Skin epidermis (tissue), 12 donors: ENCODE measurements around the gene PGAM1.
"Not testable (repeated sequence)": the region's sequence is repeated elsewhere in the genome, so short reads cannot be mapped to it uniquely, and the experiment has no call there.

Source experiments
- H3K27ac ChIP-seq, 21 experiments: fragments of 200-600 bp; sonication (generic) in 11 of 21; one replicate each; pipeline ENCODE4 v1.5.0; 2020; ENCODE audit warnings: mild to moderate bottlenecking in 3 of 21, inconsistent platforms in 2 of 21, moderate library complexity in 2 of 21
- H3K4me3 ChIP-seq, 7 experiments: fragments of 200-600 bp; sonication (generic) in 2 of 7; one replicate each; pipeline ENCODE4 v1.5.0; 2020; ENCODE audit warnings: inconsistent platforms in 2 of 7, mild to moderate bottlenecking in 2 of 7, moderate library complexity in 1 of 7

PGAM1 gene

DNA sequence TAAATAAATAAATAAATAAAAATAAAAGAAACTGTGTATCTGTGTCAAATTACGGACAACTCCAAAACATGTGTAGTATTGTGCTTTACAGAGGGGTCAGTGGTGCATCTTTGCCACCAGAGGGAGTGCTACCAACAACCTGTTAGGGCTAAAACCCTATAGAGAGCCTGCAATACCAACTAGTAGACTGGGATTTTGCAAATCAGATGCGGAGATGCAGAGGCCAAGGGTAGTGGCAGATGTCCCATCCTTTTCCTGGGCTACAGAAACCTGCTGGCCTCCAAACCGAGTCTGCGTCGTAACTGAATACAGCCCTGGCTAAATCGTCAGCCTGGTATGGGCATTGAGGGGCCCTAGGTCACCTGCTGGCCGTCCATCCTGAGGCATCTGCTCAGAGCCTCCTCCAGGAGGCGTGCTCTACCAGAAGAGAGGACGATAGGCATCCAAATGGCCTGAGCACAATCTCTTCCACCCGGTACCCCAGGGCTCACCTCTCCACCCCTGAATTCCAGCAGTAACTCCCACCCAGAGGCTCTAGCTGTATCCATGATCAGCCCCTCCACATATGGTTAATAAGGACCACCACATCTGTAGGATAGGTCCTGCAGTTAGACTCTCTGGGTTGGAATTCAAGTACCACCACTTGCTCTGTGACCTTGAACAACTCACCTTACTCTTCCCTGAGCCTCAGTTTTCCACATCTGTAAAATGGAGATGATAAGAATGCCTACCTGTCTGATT, 18.6 kb upstream of the PGAM1 start:
- no peak overlapping the region for H3K4me3 ChIP-seq
- peak overlapping the region in 13 of 21 experiments; percentile 24 to 75 (median 50) for H3K27ac ChIP-seq

DNA sequence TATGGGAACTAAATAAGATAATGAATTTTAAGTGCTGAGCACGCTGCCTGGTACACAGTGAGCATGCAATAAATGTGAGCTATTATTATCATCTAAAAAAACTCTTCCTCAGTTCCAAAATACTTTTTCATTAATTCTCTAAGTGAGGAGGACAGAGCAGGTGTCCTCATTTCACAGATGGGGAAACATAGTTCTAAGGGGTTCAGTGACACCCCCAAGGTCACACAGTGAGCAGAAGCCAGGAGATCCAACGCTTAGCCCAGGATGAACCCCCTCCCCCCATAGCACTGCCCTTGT, 18.1 kb upstream of the PGAM1 start:
- H3K4me3 ChIP-seq = no peak overlapping the region
- peak overlapping the region in 16 of 21 experiments; percentile 27 to 75 (median 59) for H3K27ac ChIP-seq

DNA sequence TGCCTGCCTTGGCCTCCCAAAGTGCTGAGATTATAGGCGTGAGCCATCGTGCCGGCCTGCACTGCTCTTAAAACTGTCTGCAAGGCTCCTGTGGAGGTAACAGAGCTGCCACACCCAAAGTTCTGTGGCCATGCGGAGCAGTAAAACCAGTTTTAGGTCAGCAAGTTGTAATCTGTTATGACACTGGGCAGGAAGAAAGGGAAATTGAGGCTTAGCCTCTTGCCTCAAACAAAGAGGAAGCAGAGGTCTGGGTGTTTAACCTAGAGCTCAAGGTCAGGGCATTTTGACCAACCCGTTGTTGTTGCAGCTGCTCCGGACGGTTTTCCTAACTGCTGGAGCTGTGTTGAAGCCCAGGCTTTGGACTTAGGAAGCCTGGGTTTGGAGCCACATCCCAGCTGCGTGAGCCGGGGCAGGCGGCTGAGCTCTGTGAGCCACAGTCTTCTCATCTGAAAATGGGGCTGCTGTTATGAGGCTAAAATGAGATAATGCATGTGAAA, 17.4 kb upstream of the PGAM1 start:
- H3K27ac ChIP-seq = peak overlapping the region in 17 of 21 experiments; percentile 3 to 75 (median 55)
- no peak overlapping the region for H3K4me3 ChIP-seq

DNA sequence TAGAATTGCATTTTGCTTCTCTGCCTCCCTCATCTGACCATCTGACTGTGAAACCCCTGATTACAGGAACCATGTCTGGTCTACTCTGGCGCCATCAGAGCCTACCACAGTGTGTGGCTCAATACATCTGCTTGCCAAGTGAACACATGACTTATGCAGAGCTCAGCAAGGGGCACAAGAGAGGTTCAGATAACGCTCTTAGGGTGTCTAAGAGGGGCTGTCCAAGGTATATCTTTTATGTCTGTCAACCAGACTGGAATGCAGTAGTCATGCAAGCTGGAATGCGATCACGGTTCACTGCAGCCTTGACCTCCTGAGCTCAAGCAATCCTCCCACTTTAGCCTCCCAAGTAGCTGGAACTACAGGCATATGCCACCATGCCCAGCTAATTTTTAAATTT, 14.6 kb upstream of the PGAM1 start:
- Histone ChIP-seq H3K27ac (peak overlapping the region in 1 of 21 experiments; percentile 35), H3K4me3 (no peak overlapping the region)

DNA sequence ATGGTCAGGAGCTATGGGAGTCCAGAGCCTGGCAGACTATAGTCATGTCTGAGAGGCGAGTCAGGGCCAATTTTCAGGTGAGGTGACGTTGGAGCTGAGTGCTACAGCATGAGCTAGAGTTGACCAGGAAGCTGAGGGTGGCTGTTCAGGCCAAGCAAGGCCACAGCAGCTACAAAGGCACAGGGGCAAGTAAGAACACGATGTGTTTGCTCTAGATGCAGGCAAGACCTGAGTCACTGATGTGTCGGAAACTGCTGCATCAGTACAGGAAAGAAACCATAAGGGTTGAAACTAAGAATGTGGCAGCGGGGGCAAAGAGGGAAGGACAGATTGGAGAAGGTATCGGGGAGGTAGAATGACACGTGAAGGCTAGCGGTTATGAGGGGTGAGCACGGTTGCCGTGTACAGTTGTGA, 13.1 kb upstream of the PGAM1 start:
- peak overlapping the region in 18 of 21 experiments; percentile 22 to 79 (median 67) for H3K27ac ChIP-seq
- H3K4me3 ChIP-seq = no peak overlapping the region

DNA sequence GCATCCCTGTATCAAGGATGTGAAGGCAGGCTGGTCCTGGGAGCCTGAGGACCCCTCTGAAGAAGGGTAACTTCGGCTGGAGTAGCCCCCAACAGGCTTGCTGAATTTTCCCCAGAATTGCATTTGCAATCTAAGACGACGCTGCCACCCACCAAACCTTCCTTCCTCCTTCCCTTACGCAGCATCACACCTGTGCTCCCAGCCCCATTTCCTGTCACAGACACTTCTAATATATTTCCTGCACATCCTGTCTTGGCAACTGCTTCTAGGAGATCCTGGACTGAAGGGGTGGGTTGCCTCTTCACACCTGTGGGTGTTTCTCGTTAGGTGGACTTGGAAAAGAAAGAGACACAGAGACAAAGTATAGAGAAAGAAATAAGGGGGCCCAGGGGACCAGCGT, 9.4 kb upstream of the PGAM1 start:
- H3K27ac ChIP-seq = peak overlapping the region in 2 of 21 experiments; percentile 17 to 38
- H3K4me3 ChIP-seq = no peak overlapping the region

DNA sequence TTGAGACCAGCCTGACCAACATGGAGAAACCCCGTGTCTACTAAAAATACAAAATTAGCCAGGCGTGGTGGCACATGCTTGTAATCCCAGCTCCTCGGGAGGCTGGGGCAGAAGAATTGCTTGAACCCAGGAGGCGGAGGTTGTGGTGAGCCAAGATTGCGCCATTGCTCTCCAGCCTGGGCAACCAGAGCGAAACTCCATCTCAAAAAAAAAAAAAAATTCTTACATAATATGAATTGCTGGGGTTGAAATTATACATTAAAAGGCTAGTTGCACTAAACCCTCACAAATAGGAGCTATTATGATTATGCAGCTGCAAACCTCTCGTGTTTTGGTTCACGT, 2.3 kb upstream of the PGAM1 start:
- H3K4me3 ChIP-seq = not testable (repeated sequence)
- peak overlapping the region in 16 of 21 experiments; percentile 17 to 94 (median 74) for H3K27ac ChIP-seq

DNA sequence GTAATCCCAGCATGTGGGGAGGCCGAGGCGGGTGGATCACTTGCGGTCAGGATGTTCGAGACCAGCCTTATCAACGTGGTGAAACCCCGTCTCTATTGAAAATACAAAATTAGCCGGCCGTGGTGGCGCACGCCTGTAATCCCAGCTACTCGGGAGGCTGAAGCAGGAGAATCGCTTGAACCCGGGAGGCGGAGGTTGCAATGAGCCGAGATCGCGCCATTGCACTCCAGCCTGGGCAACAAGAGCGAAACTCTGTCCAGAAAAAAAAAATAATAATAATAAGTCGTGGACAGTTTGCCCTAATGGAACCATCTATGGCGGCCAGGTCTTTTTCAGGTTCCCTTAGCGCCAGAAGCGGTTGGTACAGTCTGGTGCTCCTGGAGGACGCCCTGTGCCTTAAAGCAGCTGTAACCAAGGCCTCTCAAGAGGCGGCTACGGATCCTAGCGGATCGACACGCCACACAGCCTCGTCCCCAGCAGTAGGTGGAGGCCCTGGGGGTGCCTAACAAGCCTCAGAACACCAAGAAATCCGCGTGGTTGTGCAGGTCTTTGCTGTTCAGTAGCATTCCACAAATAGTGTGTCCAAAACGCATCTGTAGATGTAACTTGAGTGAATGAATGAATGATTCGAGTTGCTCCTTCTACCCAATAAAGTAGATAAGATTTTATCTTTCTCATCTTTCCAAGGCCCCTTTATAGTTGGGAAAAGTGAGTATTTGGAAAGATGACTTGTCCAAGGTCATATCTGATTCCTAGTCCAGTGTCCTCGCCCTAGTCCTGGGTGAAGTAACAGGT, 982 bp downstream of the PGAM1 start:
- H3K27ac ChIP-seq = peak overlapping the region; percentile 50 to 97 (median 93)

DNA sequence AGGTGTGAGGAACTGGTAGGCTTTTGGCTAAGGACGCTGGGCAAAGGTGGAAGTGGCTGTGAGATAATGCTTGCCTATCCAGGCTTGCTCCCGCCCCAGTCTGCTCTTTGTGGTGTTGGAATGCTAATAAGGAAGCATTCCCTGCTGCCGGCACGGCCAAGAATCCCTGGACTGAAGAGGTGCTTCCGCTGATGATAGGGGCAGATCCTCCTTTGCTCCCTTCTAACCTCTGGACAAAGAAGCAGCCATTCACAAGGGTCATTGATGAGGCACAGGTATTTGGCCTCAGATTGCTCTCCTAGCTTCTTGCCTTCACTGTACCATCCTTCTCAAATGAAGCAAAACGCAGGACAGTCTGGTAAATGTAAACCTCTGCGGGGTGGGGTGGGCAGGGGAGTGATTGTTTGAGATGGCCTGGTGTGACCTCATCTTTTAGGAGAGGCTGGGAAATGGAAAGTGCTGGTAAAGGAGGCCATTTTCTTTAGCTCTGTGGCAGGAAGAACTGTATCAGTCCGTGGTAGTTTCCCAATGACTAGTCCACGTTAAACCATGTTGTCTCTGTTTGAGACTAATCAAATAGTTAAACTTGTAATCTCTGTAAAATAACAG, 1.7 kb downstream of the PGAM1 start:
- Histone ChIP-seq H3K27ac (peak overlapping the region in 20 of 21 experiments; percentile 64 to 97 (median 94)), H3K4me3 (peak overlapping the region; percentile 48 to 94 (median 73))

More for the DNA sequence above, 982 bp downstream of the PGAM1 start:
- peak overlapping the region; percentile 48 to 94 (median 73) for H3K4me3 ChIP-seq

DNA sequence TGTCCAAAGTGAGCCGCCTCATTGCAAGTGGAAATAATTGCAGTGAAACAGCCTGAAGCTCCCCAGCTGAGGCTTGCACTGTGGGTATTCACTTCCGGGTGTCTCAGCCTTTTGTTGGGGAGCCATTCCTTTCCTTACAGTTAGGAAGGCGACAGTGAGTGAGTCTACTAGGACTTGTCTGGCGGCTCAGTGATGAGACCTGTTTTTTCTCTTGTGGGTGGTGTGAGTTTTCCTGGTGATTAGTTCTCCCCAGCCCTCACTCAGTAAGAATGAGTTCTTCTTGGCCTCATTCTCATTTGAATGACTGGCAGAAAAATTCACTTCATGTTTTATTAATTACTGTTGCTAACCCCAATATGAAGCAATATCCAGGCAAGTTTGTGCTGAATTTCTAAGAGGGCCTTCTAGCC, 2.6 kb downstream of the PGAM1 start:
- peak overlapping the region in 19 of 21 experiments; percentile 0 to 97 (median 93) for H3K27ac ChIP-seq

DNA sequence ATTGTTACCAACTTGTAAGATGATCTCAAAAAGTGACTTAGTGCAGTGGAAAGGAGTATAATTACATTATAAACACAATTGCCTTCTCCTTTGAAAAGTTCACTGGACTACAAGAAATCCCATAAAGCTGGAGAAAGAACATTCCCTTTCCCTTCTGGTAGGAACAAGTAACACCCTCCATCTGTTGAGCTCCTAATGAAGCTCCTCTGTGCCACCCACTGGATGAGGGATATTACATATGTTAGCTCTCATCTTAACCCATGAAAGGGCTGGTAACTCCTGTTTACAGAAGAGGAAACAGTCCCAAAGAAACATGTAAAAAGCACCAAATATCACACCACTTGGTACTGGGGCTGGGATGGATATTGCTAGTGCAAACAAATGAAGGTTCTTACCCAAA, 8.1 kb downstream of the PGAM1 start:
- no peak overlapping the region for H3K27ac ChIP-seq
- no peak overlapping the region for H3K4me3 ChIP-seq

More for the DNA sequence above, 2.6 kb downstream of the PGAM1 start:
- peak overlapping the region in 6 of 7 experiments; percentile 5 to 94 (median 76) for H3K4me3 ChIP-seq

DNA sequence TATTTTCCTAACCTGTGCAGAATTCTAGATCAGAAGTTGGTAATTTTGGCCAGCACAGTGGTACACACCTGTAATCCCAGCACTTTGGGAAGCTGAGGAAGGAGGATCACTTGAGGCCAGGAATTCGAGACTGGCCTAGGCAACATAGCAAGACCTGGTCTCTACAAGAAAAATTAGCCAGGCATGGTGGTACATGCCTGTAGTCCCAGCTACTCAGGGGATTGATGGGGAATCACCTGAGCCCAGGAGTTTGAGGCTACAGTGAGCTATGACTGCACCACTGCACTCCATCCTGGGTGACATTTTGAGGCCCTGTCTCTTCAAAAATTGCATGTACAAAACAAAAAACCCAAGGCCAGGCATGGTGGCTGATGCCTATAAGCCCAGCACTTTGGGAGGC, 8.6 kb downstream of the PGAM1 start:
- H3K27ac ChIP-seq = no peak overlapping the region
- H3K4me3 ChIP-seq = no peak overlapping the region

DNA sequence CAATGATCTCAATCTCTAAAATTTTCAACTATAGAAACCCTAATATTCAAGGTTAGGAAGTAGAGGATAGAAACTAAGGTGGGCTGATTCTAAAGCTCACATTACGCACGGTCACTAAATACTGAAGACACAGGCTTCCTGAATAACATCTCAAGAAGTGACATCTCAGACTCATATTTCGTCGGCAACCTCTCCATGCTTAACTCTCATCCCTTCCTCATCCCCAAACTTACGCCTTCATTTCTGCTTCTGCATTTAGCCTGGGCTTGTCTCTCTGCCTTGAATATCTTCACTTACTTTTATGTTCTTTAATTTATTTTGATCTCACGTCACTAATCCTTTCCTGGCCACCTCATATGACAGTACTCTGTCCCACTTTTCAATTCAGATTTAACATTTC, 9.2 kb downstream of the PGAM1 start:
- no peak overlapping the region for H3K27ac ChIP-seq
- no peak overlapping the region for H3K4me3 ChIP-seq

DNA sequence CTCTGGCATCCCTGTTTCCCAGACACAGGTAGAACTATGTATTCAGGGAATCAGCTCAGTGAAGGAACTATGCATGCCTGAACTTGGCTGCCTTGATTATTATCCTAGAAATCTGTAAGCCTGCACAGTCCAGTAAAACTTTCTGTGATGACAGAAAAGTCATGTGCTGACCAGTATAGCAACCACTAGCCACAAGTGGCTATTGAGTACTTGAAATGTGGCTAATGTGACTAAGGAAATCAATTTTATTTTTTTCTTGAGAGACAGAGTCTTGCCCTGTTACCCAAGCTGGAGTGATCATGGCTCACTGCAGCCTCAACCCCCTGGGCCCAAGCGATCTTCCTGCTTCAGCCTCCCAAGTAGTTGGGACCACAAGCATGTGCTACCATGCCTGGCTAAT, 16.3 kb downstream of the PGAM1 start:
- no peak overlapping the region for H3K4me3 ChIP-seq
- no peak overlapping the region for H3K27ac ChIP-seq

DNA sequence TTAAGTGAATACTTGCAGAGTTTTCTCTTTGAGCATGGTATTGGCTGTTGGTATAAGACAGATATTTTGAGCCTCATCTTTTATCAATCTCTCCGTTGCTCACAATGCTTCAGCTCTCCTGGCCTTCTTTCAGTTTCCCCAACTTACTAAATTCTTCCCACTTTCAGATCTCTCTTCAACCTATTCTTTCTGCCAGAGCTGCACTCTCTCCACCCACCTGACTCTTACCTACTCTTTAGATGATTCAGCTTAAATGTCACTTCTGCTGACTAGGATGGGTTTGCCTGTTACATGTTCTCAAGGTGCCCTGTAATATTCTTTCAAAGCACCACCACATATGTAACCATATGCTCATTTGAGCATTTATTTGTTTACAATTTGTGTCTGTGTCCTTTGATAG, 18.2 kb downstream of the PGAM1 start:
- Histone ChIP-seq H3K4me3 (no peak overlapping the region), H3K27ac (no peak overlapping the region)

DNA sequence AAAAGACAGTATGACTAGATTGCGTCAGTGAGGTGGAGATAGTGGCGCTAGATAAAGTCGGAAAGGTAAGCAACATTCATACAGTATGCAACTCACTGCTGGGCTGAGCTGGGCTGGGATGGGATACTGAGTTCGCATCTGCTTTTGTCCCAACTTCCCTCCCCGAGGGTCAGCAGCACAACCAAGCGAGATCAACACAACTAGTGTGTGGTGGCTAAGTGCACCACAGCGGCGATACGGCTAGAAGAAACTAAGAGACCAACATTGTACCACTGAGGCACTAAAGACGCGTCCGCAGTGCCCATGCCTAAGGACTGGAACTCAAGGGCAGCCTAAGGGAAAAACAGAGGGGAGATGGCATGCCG, 19.3 kb downstream of the PGAM1 start:
- Histone ChIP-seq H3K27ac (peak overlapping the region in 20 of 21 experiments; percentile 21 to 93 (median 74)), H3K4me3 (peak overlapping the region; percentile 66 to 97 (median 87))

DNA sequence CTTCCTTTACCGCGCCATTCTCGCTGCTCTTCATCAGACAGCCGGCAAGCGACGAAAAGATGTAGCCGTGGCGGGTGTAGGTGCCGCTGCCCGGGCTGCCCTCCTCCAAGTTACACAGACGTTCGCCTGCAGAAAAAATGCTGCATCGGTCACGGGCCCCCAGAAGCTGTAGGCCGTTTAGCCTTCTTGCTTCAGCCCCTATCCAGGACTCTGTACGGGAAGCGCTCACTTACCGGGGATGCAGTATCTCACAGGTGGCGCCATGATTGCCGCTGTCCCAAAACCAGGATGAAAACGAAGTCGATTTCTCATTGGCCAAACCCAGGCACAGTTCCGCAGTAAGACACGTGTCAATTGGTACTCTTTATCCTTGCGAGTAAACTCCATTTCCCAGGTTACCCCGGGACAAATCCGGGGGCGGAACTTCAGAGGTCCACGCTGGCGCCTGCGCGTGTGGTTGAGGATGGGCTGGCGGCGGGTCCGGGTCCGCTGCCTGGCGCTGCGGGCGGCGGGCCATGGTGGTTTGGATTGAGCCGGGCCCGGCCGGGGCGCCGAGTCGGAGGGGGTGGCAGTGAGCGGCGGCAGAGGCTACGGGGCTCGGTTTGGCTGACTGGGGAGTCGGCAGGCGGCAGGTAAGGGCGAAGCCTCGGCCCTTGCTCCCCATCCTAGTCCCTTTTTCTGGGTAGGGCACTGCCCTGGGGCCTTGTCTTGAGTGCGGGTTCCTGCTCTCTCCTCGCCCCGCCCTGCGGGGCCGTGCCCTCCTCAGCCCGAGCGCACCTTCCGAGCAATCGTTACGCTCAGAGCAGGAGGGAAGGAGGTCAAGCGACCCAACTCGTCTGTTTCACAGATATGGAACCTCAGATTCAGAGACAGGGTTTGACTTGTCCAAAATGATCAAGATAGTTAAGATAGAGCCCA, 20.0 kb downstream of the PGAM1 start, which contains the start of the genes EXOSC1 and ZDHHC16:
TSS of gene EXOSC1 (minus strand) at position 285 of the 918 bp plus-strand sequence. CDS start at position 264, 21 bp downstream.
TSS of gene ZDHHC16 (plus strand) at position 454 of the 918 bp plus-strand sequence. CDS start 5,501 bp downstream, outside the sequence.
- H3K27ac ChIP-seq = peak within 1 kb of the TSS; percentile 23 to 93 (median 79)
- H3K4me3 ChIP-seq = peak within 1 kb of the TSS; percentile 66 to 97 (median 87)

DNA sequence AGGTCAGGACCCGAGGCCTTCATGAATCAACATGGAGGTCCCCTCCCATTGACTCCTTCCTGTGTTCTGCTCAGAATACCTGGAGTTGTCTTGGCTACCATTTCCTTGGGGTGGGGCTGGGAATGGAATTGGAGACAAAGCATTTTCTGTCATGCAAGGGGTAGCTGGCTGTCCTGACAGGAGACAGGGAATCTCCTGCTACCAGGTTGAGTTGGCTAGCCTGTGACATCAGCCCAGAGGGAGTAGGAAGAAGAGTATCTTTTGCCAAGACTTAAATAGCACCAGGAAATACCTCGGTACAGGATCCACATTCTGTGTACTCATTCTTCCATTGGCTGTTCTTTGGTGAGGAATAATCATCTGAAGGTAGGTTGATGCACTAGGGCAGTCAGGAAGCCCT, 24.8 kb downstream of the PGAM1 start:
- H3K27ac ChIP-seq = no peak overlapping the region
- H3K4me3 ChIP-seq = no peak overlapping the region

DNA sequence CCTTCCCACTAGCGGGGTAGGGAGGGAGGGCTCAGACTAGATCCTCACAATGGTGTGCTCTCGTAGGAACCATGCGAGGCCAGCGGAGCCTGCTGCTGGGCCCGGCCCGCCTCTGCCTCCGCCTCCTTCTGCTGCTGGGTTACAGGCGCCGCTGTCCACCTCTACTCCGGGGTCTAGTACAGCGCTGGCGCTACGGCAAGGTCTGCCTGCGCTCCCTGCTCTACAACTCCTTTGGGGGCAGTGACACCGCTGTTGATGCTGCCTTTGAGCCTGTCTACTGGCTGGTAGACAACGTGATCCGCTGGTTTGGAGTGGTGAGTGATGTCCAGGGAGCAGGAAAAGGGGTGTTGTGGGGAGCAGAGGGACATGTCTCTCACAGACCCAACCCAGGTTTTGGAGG, 25.6 kb downstream of the PGAM1 start:
- peak overlapping the region in 3 of 21 experiments; percentile 11 to 35 (median 23) for H3K27ac ChIP-seq
- no peak overlapping the region for H3K4me3 ChIP-seq
